HG02798 (cell line): ENCODE data around the gene AP3B1.
"Not testable (repeated sequence)": the region's sequence is repeated elsewhere in the genome, so short reads cannot be mapped to it uniquely, and the experiment has no call there.

Experiments used
- ATAC-seq: cut with Tn5 transposase; IDR thresholded peaks from one replicate; pipeline ENCODE4 v1.9.1; 2021; ENCODE audit warnings: mild to moderate bottlenecking; ENCODE audit not compliant: unreplicated experiment, poor library complexity

Gene AP3B1

DNA sequence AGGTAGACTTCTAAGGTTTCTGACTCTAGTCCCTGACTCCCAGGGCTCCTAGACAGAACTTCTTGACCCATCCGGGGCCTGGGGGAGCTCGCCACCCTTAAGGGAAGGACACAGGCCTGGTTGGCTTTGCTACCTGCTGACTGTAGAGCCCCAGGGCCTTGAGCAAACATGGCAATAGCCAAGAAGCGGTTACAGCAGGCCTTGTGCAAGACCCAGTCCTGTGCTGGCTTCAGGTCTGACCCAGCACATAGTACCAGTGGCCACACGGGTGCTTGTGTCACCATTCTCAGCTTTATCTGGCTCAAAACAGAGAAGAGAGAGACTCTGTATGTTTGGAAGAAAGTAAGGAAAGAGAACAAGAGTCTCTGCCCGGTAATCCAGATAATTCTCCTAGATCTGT, 41.8 kb downstream of the AP3B1 start:
- ATAC-seq, result no peak

DNA sequence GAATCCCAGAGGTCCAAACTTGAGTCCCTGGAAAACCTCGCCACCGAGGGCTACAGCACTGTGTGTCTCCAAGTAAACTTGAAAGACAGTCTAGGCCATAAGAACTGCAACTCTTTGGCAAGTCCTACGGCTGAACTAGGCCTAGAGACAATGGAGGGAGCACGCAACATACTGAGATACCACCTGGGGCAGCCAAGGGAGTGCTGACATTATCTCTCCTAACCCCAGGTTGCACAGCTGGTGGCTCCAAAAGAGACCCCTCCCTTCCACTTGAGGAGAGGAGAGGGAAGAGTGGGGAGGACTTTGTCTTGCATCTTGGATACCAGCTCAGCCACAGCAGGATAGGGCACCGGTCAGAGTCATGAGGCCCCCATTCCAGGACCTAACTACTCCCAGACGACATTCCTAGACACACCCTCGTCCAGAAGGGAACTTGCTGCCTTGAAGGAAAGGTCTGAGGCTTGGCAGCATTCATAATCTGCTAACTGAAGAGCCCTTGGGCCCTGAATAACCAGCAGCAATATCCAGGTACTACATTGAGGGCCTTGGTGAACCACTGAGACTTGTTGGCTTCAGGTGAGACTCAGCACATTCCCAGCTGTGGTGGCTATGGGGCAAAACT, 42.7 kb downstream of the AP3B1 start:
- no peak for ATAC-seq

DNA sequence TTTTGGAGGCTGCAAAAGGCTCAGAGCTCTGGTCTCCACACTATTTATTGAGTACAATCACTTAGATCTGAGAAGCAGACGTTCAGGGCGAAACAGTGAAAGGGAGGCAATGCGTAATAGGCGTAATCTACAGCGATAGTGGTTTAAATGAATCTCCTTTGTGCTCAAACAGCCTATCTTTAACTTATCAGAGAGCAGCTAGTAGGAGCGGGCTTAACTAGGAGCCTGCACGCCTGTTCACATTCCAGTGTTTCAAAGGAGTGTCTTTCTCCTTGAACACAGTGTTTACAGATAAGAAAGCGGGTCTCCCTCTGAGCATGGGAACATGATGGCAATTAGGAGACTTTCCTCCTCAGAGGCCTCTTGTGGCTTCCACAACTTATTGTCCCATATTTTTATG, 49.4 kb downstream of the AP3B1 start:
- no peak for ATAC-seq

DNA sequence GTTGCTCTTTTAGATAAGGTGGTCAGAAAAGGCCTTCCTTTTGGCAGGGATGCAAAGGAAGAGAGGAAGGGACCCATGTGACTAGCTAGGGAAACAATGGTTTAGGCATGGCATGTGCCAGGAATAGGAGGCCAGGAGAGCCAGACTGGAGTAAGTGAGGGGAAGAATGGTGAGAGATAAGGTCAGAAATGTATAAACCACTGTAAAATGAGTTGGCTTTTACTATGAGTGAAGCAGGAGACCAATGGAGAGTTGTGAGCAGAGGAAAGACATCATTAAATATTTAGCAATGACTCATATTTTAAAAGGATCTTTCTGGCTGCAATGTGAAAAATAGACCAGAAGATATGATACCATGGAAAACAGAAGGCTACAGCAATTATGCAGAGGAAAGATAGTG, 50.9 kb downstream of the AP3B1 start:
- no peak for ATAC-seq

DNA sequence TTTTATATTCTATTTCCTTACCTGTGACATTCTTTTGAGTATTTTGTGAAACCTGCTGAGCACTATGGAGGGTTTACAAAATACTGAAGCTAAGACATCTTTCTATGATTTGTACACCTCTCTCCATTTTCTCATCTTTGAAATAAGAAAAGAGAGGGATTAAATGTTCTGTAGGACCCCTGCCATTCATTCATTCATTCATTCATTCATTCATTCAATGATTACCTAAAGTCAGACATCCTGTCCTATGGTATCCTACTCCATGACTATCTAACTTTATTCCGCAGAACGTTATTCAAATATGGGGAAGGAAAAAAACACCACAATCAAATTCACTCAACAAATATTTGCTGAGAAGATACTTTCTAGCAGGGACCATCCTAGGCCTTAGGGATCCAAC, 51.4 kb downstream of the AP3B1 start:
- ATAC-seq, result no peak

DNA sequence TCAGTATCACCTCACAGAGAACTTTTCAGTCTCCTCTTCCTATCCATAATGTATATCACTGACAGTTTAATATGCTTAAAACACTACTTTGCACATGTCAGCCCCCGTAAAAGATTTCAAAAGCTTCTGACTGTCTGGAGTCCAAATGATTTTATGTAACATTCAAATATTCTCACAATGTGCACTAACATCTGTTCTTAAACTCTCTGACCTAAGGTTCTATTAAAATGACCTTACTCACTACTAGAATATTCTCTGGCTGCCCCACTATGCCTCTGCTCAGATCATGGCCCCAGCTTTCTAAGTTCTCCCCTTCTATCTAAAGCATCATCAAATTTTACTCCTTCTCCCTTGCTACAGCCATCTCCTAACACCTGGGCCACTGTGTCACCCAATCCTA, 52.5 kb downstream of the AP3B1 start:
- ATAC-seq, result no peak

DNA sequence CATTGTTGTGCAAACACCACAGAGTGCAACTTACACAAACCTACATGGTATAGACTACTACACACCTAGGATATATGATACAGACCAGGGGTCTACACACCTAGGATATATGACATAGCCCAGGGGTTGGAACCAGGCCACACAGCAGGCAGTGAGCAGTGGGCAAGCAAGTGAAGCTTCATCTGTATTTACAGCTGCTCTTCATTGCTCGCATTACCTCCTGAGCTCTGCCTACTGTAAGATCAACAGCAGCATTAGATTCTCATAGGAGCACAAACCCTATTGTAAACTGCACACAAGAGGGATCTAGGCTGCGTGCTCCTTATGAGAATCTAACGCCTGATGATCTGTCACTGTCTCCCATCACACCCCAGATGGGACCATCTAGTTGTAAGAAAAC, 56.6 kb downstream of the AP3B1 start:
- no peak for ATAC-seq

DNA sequence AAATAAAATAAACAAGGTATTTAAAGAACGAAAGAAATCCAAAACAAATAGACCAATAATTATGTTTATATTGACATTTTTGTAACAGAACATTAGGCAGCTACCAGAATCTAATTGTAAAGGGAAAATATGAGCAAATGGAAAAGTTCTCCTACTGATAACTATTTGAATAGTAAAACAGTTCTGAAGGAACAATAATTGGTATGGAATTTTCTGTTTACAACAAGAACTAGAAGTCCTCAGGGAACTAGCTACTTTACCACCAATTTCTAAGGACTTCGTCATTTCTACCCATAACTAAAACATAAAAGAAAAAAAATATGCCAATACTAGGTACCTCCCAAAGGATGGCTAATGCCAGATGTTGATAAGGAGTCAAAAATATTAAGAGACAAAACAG, 58.5 kb downstream of the AP3B1 start:
- no peak for ATAC-seq

DNA sequence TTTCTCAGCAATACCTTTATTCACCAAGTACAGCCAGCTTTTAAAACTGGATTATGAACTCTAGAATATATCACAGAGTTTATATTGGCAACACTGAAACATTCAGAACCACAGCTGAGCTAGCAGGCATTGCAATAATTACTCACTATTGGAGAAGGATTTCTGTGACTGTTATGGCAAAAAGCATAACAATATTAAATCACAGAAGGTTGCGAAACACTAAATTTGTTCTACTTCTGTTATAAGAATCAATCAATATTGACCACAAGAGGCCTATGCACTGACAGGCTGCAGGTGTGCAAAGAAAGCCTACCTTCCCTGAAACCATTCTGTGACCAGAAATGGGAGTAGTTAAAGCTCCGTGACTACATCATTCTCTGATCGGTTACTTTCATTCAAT, 59.2 kb downstream of the AP3B1 start:
- ATAC-seq, result no peak

DNA sequence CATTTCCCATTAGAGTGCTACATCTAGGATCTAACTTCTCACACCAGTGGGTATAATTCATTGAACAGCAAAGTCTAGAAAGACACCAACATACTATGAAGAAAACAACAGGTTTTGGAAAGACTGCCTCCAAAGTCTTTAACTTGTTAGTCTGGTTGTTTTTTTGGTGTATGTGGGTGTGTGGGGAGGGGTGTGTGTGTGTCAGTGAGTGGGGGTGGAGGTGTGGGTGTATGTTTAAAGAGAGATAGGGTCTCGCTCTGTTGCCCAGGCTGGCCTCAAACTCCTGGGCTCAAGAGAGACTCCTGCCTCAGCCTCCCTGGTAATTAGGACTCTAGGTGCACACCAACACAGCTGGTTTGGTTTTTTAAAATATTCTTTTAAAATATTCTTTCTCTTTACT, 59.7 kb downstream of the AP3B1 start:
- ATAC-seq, result no peak

DNA sequence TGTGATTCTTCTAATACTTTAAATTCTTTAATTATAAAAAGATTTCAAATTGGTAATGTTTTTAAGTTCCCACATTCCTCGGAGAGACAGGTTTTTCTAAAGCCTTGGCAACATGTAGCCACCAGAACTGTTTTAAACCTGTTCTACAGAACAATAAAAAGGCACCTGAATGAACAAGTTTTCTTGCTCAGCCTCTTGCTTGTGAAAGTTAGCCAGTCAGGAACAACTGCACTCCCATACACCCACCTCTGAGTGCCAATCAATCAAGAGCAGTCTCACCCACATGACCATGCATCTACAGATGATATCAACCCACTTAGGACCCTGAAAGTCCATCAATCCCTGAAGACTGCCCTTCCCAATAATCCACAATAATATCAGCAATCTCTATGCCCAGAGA, 62.3 kb downstream of the AP3B1 start:
- no peak for ATAC-seq

DNA sequence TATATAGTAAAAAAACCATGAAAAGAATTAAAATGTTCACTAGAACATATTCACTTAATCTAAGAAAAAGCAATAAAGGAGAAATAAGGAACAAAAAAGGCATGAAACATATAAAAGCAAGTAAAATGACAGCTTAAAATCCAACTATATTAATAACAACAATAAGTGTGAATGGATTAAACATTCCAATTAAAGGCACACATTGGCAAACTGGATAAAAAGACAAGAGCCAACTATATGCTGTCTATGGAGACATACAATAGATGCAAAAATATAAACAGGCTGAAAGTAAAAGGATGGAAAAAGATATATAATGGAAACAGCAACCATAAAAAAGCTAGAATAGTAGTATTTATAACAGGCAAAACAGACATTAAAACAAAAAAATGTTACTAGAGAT, 70.1 kb downstream of the AP3B1 start:
- no peak for ATAC-seq

DNA sequence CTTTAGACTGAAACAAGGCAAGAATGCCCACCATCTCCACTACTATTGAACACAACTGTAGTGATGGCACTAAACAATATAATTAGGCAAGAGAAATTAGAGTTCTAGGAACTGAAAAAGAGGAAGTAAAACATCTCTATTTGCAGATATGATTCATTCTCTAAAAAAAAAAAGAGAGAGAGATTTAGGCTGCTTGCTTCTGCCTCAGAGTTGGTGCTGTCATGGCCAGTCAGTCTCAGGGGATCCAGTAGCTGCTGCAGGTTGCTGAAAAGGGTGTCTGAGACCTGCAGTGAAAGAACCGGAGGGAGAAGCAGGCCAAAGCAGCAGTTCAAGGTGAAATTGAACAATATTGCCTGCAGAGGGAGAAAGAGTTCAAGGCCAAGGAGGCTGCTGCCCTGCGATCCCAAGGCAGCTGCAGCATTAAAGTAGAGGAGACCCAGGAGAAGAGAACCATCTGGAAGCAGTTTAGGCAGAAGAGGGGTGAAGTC, 72.5 kb downstream of the AP3B1 start:
- peak; percentile 100 for ATAC-seq

DNA sequence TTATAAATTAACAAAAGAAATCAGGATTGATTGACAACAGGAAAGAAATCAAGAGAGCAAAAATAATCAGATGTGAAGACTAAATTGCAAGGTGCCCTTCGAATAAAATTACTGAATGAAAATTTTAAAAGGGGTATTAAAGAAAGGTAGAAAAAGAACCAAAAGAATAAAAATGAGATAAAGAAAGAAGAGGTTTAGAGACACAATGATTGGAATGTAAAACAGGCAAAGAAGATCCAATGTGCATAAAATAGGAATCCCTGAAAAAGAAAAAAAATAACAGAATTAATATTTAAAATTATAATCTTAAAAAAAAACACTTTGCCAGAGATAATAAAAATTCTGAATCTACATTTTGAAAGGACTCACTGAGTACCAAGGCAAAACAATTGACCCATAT, 73.0 kb downstream of the AP3B1 start:
- no peak for ATAC-seq

DNA sequence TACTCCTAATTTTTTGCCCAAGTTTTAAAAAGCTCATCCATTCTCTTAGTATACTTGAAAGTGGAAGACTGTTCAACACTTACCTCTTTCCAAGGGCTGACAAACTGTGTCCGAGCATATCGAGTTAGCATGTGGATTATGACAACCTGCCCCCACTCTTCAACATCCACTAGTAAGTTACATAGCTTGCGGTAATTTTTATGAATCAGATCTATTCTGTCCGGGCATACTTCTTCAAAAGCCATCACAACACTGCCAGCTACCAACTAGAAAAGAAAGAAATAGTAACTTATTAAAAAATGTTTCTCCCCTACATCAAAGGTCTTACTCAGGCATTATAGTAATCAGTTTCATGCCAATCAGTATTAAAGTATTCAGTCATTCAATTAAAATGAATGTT, 78.5 kb downstream of the AP3B1 start:
- no peak for ATAC-seq

DNA sequence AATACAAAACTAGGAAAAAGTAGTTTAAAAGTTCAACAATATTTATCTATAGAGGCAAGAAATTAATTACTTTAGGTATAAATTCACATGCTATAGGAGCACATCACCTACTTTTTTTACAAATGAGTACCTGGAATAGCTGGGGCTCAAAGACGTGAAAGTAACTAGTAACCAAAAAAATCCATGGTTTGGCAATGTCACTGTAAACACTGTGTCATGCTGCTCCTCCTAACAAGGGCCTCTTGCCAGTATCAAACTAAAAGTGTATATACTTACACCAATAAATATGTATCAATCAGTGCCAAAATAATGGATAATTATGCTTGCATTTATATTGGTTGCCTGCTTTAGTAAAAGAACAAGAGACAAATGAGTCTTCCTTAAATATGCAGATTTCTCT, 78.9 kb downstream of the AP3B1 start:
- no peak for ATAC-seq

DNA sequence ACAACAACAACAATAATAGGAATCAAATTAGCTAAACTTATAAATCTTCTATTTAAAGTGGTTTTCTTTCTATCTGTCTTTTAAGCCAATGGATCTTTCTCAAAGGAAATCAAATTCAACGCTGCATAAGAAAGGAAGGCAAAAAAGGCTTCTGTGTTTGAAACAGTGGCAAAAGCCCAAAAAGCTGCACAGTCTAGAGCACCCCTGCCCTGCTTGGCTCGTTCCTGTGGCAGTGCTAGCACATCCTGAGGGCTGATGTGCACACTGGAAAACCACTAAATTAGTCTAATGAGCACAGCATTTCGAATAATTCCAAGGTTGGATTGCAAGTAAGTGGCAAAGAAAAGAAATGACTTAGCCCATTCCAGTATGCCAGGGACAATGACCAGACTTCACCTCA, 80.7 kb downstream of the AP3B1 start:
- no peak for ATAC-seq

DNA sequence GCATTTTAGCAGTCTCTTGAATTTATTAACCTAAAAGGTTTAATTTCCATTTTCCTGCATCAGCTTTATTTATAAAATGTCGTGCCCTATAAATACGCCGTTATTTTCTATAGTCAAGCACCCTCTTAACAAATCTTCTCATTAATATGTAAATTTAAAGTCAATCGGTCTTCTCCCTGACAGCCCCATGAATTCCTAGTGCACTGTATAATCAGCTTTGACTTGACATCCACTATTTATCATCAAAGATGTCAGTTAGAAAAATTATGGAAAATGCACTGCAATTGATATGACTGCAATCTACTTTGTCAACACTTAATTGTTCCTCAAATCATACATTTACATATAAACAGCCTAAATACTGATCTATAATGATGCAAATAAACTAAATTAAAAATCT, 83.4 kb downstream of the AP3B1 start:
- no peak for ATAC-seq

DNA sequence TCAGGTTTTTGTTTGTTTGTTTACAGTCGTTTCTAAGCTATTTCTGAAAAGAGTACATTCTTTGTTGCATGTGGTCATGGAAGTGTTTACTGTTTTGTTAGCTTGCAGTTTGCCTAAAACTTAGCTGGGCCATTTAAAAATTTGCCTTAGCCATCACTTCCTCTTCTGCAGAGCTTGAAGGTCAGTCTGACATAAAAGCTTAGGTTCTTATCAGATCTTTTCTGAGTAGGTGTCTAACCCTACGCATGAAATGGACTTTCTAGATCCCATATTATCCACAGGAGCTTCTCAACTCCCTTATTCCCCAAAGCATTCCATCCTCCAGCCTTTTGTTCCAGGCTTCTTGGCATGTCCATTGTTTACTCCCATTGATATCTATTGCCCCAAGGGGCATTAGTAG, 90.3 kb downstream of the AP3B1 start:
- no peak for ATAC-seq

DNA sequence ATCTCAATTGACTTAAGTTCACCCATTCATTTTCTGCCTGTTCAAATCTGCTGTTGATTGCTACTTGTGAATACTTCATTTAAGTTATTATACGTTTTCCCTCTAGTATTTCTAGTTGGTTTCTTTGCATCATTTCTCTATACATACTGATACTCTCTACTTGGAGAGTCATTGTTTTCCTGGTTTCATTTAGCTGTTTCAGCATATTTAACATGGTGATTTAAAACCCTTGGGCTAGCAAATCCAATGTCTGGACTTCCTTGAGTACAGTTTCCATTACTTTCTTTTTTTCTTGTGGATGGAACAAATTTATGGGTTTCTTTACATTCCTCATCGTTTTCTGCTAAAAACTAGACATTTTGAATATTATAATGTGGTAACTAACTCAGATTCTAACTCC, 90.7 kb downstream of the AP3B1 start:
- ATAC-seq, result no peak

DNA sequence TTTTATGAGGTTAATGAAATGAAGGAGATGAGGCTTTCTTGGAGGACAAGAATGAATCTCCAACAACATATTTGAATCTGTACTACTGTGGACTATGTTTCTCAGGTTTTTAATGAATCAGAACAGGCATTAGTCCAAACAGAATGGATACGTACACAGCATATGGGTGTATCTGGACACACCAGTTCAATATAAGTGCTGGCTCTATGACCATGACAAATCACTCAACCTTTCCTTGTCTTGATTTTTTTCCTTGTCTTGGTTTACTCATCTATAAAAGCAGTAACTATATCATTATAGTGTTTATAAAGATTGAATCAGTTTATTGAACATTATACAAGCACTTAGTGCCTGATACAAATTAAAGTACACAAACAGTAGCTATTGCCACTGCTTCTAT, 104.1 kb downstream of the AP3B1 start:
- ATAC-seq, result no peak

DNA sequence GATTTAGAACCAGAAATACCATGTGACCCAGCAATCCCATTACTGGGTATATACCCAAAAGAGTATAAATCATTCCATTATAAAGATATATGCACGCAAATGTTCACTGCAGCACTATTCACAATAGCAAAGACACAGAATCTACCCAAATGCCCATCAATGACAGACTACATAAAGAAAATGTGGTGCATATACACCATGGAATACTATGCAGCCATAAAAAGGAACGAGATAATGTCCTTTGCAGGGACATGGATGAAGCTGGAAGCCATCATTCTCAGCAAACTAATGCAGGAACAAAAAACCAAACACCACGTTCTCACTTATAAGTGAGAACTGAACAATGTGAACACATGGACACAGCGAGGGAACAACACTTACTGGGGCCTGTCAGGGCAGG, 105.8 kb downstream of the AP3B1 start:
- not testable (repeated sequence) for ATAC-seq

DNA sequence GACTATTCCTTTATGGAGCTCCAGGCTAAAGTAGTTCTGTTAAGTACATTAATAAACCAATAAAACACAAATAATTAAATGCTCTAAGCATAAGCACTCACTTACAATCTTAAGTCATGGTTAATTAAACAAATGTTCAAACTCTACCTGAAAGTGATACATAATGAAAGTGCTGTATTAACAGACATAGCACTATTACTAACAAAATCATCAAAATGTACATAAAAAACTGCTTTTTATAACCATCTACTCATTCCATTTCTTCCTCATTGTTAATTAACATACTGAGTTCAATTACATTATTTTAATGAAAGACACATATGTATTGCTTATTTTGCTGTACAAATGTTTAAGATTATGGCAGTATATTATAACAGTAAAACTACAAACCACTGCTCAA, 107.3 kb downstream of the AP3B1 start:
- ATAC-seq, result no peak
